Transverse colon (tissue), 4 donors: ENCODE data around the gene TUBA8.
"Not testable (repeated sequence)": the region's sequence is repeated elsewhere in the genome, so short reads cannot be mapped to it uniquely, and the experiment has no call there.

Source experiments
- EP300 ChIP-seq: sonication (generic); formaldehyde crosslinking; IDR thresholded peaks from one replicate; pipeline ENCODE4 v1.6.1; 2017; ENCODE audit warnings: antibody characterized with exemption, low read depth
- POLR2A ChIP-seq: fragments of 450-650 bp; IDR thresholded peaks from one replicate; pipeline ENCODE4 v1.6.1; 2016; ENCODE audit warnings: antibody characterized with exemption, mild to moderate bottlenecking, moderate library complexity
- POLR2AphosphoS5 ChIP-seq, 3 donors: sonication (generic); formaldehyde crosslinking; IDR thresholded peaks; one replicate each; pipeline ENCODE4 v1.6.1; 2016; ENCODE audit warnings: antibody characterized with exemption in 3 of 3
- TF ChIP-seq, protein P1 (sequence below), 5 experiments: fragments of 200-600 bp in 3 of 5; fragments of 450-650 bp in 2 of 5; sonication (generic) in 3 of 5; IDR thresholded peaks; 1 replicate in 2 of 5; 2 replicates in 3 of 5; pipeline ENCODE4 v1.5.1; 2016 to 2017; ENCODE audit warnings: antibody characterized with exemption in 5 of 5, inconsistent platforms in 3 of 5, mild to moderate bottlenecking in 2 of 5, moderate library complexity in 1 of 5

DNA sequence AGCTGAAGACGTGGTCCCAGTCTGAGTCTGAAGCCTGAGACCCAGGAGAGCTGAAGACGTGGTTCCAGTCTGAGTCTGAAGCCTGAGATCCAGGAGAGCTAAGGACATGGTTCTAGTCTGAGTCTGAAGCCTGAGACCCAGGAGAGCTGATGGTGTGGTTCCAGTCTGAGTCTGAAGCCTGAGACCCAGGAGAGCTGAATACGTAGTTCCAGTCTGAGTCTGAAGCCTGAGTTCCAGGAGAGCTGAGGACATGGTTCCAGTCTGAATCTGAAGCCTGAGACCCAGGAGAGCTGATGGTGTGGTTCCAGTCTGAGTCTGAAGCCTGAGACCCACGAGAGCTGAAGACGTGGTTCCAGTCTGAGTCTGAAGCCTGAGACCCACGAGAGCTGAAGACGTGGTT, 4.6 kb upstream of the TUBA8 start:
- not testable (repeated sequence) for TF ChIP-seq POLR2AphosphoS5 (IDR thresholded peaks at IDR 0.05); EP300; POLR2A
- TF ChIP-seq, protein P1, sequence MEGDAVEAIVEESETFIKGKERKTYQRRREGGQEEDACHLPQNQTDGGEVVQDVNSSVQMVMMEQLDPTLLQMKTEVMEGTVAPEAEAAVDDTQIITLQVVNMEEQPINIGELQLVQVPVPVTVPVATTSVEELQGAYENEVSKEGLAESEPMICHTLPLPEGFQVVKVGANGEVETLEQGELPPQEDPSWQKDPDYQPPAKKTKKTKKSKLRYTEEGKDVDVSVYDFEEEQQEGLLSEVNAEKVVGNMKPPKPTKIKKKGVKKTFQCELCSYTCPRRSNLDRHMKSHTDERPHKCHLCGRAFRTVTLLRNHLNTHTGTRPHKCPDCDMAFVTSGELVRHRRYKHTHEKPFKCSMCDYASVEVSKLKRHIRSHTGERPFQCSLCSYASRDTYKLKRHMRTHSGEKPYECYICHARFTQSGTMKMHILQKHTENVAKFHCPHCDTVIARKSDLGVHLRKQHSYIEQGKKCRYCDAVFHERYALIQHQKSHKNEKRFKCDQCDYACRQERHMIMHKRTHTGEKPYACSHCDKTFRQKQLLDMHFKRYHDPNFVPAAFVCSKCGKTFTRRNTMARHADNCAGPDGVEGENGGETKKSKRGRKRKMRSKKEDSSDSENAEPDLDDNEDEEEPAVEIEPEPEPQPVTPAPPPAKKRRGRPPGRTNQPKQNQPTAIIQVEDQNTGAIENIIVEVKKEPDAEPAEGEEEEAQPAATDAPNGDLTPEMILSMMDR (IDR thresholded peaks at IDR 0.05) = not testable (repeated sequence)
